ENCODE results near the gene C1QTNF2.

Gene C1QTNF2

GRCh38 chr5:160298189-160298588, 72.2 kb downstream of the C1QTNF2 start:
- no peak for DNase-seq (ENCODE audit: low read depth in 2 of 2)

- DNase-seq (ENCODE audit: low read depth in 2 of 2) = no peak
Measured at GRCh38 chr5:160297776-160298175, 72.7 kb downstream of the C1QTNF2 start.

Measured in stimulated activated CD8-positive, alpha-beta memory T cell treated with anti-CD3 and anti-CD28 coated beads, Interleukin-2, amount 100 ng/mL, for 48 hours (primary cell).